ENCODE results near the gene TSC22D3. TPM values are rescaled to one million over a fixed set of nuclear protein-coding genes. Genes with fewer than 3 reads are reported as not detected.

Gene TSC22D3
- total and polyA plus RNA-seq, 12 donors, result 132 to 474 (median 298) TPM

- DNase-seq, result peak in 3 of 7 donors; percentile 28 to 56 (median 32)
- Histone ChIP-seq H3K9me3 (replicated peaks in 1 of 3) (no peaks in the 10 kb centered on the region), H3K4me3 (peak overlapping the region in 2 of 4 donors; percentile 40 to 79), H3K27ac (peak overlapping the region; percentile 84 to 98 (median 95)), H3K36me3 (replicated peaks in 1 of 2) (peaks cover 0 to 23% of the 10 kb centered on the region in 2 donors), H3K27me3 (peaks cover 12% of the 10 kb centered on the region), H3K4me1 (replicated peaks in 1 of 2) (peaks cover 13 to 46% of the 10 kb centered on the region in 2 donors)
- WGBS, 4 donors, result 40 to 55% (median 52%) methylated on average over 1 to 9 of the region's 9 CpGs
- intact Hi-C loops (cut with DNase I), result loop anchor here in 1 of 2 donors (10.0 kb wide), 1 partner anchor 60 kb away; the partner anchor contains the start of genes NCBP2L and TSC22D3
- TF ChIP-seq, protein P1, sequence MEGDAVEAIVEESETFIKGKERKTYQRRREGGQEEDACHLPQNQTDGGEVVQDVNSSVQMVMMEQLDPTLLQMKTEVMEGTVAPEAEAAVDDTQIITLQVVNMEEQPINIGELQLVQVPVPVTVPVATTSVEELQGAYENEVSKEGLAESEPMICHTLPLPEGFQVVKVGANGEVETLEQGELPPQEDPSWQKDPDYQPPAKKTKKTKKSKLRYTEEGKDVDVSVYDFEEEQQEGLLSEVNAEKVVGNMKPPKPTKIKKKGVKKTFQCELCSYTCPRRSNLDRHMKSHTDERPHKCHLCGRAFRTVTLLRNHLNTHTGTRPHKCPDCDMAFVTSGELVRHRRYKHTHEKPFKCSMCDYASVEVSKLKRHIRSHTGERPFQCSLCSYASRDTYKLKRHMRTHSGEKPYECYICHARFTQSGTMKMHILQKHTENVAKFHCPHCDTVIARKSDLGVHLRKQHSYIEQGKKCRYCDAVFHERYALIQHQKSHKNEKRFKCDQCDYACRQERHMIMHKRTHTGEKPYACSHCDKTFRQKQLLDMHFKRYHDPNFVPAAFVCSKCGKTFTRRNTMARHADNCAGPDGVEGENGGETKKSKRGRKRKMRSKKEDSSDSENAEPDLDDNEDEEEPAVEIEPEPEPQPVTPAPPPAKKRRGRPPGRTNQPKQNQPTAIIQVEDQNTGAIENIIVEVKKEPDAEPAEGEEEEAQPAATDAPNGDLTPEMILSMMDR (IDR thresholded peaks at IDR 0.05), result peak in 3 of 6 experiments; percentile 12 to 34 (median 12)
- TF ChIP-seq POLR2A (IDR thresholded peaks at IDR 0.05), result peak in 1 of 2 donors; percentile 17
Measured at GRCh38 chrX:107714206-107714891, 61.2 kb downstream of the TSC22D3 start.

DNA sequence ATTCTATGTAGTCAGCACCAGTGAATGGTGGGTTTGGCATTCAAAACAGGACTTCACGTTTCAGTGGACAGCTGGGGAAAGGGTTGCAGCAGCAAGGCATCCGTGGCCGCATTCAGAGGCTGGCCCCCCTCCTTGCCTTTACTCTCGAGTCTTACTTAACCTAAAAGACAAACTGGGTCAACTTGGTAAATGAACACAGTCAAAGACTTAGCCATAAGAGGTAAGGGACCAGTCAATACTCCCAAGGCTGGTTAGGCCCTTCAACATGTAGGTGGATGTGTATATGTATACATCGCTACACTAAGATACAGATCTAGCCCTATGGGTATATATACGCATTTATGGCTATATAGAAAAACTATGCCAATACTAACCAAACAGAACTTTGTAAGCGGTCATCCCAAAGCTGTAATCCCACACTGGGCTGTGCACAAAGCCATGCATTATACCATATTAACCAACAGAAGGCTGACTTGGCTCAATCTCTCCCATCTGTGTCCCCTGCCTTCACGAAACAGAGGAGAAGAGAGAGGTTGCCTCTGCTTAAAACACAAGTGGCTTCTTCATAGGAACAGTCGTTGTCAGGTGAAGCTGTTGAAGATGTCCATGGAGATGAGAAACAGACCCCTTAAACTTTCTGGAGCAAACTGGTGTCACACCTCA is 61.9 kb downstream of the TSC22D3 start:
- no peak for TF ChIP-seq POLR2A (IDR thresholded peaks at IDR 0.05)
- TF ChIP-seq, protein P1 (IDR thresholded peaks at IDR 0.05), result no peak
- peak overlapping the region; percentile 84 to 98 (median 95) for H3K27ac ChIP-seq
- no peaks in the 10 kb centered on the region for H3K9me3 ChIP-seq (replicated peaks in 1 of 3)
- H3K4me1 ChIP-seq (replicated peaks in 1 of 2), result peaks cover 13 to 41% of the 10 kb centered on the region in 2 donors
- peak in 1 of 7 donors; percentile 12 for DNase-seq
- peak overlapping the region in 1 of 4 donors; percentile 79 for H3K4me3 ChIP-seq
- H3K36me3 ChIP-seq (replicated peaks in 1 of 2), result peaks cover 0 to 23% of the 10 kb centered on the region in 2 donors
- WGBS, 4 donors, result 57 to 66% (median 62%) methylated on average over 5 to 9 of the region's 9 CpGs
- intact Hi-C loops (cut with DNase I), result loop anchor here in 1 of 2 donors (10.0 kb wide), 1 partner anchor 61 kb away; the partner anchor contains the start of genes NCBP2L and TSC22D3
- H3K27me3 ChIP-seq, result peaks cover 12% of the 10 kb centered on the region

- H3K27ac ChIP-seq, result peak overlapping the region; percentile 84 to 98 (median 95)
- intact Hi-C loops (cut with DNase I), result loop anchor here in 1 of 2 donors (10.0 kb wide), 1 partner anchor 62 kb away; the partner anchor contains the start of genes NCBP2L and TSC22D3
- WGBS, 4 donors, result 29 to 42% (median 40%) methylated on average over 2 of the region's 2 CpGs
- H3K4me3 ChIP-seq, result peak overlapping the region in 1 of 4 donors; percentile 79
- no peaks in the 10 kb centered on the region for H3K9me3 ChIP-seq (replicated peaks in 1 of 3)
- H3K4me1 ChIP-seq (replicated peaks in 1 of 2), result peaks cover 13 to 36% of the 10 kb centered on the region in 2 donors
- TF ChIP-seq, protein P1 (IDR thresholded peaks at IDR 0.05), result no peak
- no peak for TF ChIP-seq POLR2A (IDR thresholded peaks at IDR 0.05)
- peaks cover 12% of the 10 kb centered on the region for H3K27me3 ChIP-seq
- peaks cover 0 to 23% of the 10 kb centered on the region in 2 donors for H3K36me3 ChIP-seq (replicated peaks in 1 of 2)
- DNase-seq, result peak in 1 of 7 donors; percentile 34
Measured at GRCh38 chrX:107713203-107713542, 62.4 kb downstream of the TSC22D3 start.
